ENCODE data around the gene GNPAT.

DNA sequence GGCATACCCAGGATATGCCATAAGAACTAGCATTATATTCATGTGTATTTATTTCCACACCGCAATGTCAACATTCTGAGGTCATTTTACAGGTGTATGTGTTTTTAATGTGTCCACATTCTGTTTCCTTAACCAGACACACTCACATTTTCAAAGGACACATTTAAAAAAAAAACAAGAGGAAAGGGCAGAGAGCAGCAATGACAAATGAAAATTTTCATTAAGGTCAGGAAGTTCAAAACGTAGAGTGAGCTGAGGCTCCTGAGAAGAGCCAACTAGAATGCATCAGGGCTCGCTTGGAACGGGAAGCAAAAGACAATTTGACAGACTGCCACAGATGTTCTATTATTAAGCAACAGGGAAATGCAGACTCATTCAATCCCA, 4.8 kb upstream of the GNPAT start:
- TF ChIP-seq, protein P1, sequence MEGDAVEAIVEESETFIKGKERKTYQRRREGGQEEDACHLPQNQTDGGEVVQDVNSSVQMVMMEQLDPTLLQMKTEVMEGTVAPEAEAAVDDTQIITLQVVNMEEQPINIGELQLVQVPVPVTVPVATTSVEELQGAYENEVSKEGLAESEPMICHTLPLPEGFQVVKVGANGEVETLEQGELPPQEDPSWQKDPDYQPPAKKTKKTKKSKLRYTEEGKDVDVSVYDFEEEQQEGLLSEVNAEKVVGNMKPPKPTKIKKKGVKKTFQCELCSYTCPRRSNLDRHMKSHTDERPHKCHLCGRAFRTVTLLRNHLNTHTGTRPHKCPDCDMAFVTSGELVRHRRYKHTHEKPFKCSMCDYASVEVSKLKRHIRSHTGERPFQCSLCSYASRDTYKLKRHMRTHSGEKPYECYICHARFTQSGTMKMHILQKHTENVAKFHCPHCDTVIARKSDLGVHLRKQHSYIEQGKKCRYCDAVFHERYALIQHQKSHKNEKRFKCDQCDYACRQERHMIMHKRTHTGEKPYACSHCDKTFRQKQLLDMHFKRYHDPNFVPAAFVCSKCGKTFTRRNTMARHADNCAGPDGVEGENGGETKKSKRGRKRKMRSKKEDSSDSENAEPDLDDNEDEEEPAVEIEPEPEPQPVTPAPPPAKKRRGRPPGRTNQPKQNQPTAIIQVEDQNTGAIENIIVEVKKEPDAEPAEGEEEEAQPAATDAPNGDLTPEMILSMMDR (IDR thresholded peaks at IDR 0.05; ENCODE audit: low read depth, low read length, missing input control) = no peak
- TF ChIP-seq FOXA2 (IDR thresholded peaks at IDR 0.05) (peak; percentile 65), YY1 (IDR thresholded peaks at IDR 0.05) (no peak), MAX (IDR thresholded peaks at IDR 0.05) (peak; percentile 56)
